Inflammatory macrophage treated with lipopolysaccharide for 1 hour (primary cell): ENCODE measurements around the gene AQP6.

Experiments
- DNase-seq, 2 donors: peaks; one replicate each; pipeline ENCODE4 v3.0.0-alpha.2; 2020 to 2022

The AQP6 gene

GRCh38 chr12:49972641-49973360 lies at the start of gene AQP6:
AQP6 (plus strand) TSS chr12:49972947; CDS start chr12:49973174, 227 bp downstream.
- DNase-seq, result no peak

GRCh38 chr12:49923035-49923644 lies 49.6 kb upstream of the AQP6 start:
- no peak for DNase-seq

GRCh38 chr12:49923880-49924556 lies 48.7 kb upstream of the AQP6 start:
- DNase-seq, result no peak

GRCh38 chr12:49924628-49925246 lies 48.0 kb upstream of the AQP6 start:
- DNase-seq, result no peak

- peak; percentile 60 to 72 for DNase-seq
Observed at GRCh38 chr12:49925433-49926204, 47.1 kb upstream of the AQP6 start.

GRCh38 chr12:49928471-49928870 lies 44.3 kb upstream of the AQP6 start:
- no peak for DNase-seq

- DNase-seq, result no peak
Observed at GRCh38 chr12:49929581-49929980, 43.2 kb upstream of the AQP6 start.

GRCh38 chr12:49930515-49931288 lies 42.0 kb upstream of the AQP6 start:
- DNase-seq, result peak; percentile 85 to 86

- DNase-seq, result no peak
Observed at GRCh38 chr12:49932023-49932422, 40.7 kb upstream of the AQP6 start.

- DNase-seq, result no peak
Observed at GRCh38 chr12:49932533-49933130, 40.1 kb upstream of the AQP6 start.

GRCh38 chr12:49933796-49934195 lies 39.0 kb upstream of the AQP6 start:
- no peak for DNase-seq

GRCh38 chr12:49934505-49934904 lies 38.2 kb upstream of the AQP6 start:
- no peak for DNase-seq

GRCh38 chr12:49936925-49937324 lies 35.8 kb upstream of the AQP6 start:
- DNase-seq, result no peak

- DNase-seq, result no peak
Observed at GRCh38 chr12:49937639-49938300, 35.0 kb upstream of the AQP6 start.

- DNase-seq, result no peak
Observed at GRCh38 chr12:49939307-49939706, 33.4 kb upstream of the AQP6 start.

GRCh38 chr12:49939707-49940106 lies 33.0 kb upstream of the AQP6 start:
- no peak for DNase-seq

- DNase-seq, result no peak
Observed at GRCh38 chr12:49941556-49942511, 30.9 kb upstream of the AQP6 start.

- DNase-seq, result no peak
Observed at GRCh38 chr12:49942512-49942893, 30.2 kb upstream of the AQP6 start.

- DNase-seq, result no peak
Observed at GRCh38 chr12:49942921-49943624, 29.7 kb upstream of the AQP6 start.
